PFSK-1 (cell line): ENCODE measurements around the gene LRRC4C.

Source experiments
- FOXP2 ChIP-seq: optimal IDR thresholded peaks from 2 replicates; pipeline ENCODE3; 2011; ENCODE audit warnings: borderline replicate concordance, control low read depth, inconsistent platforms; ENCODE audit not compliant: insufficient read depth; ENCODE audit errors: extremely low read length, extremely low read depth
- POLR2AphosphoS5 ChIP-seq: IDR thresholded peaks from 2 replicates; pipeline ENCODE4 v1.6.1; 2012; ENCODE audit warnings: low read depth, mild to moderate bottlenecking, control low read depth, low read length, moderate library complexity
- SIN3A ChIP-seq: IDR thresholded peaks from 2 replicates; pipeline ENCODE4 v1.6.1; 2012; ENCODE audit warnings: mild to moderate bottlenecking, low read length, moderate library complexity, borderline replicate concordance; ENCODE audit not compliant: insufficient read depth
- TAF1 ChIP-seq: IDR thresholded peaks from 2 replicates; pipeline ENCODE4 v1.6.1; 2012; ENCODE audit warnings: low read length, control low read depth, borderline replicate concordance; ENCODE audit not compliant: insufficient read depth
- TF ChIP-seq, protein P1 (sequence below), 2 experiments: IDR thresholded peaks; 2 replicates each; pipeline versions ENCODE4 v1.6.1 to v1.8.0; 2011 to 2012; ENCODE audit warnings: low read depth in 2 of 2, low read length in 2 of 2, control low read depth in 1 of 2, inconsistent platforms in 1 of 2, mild to moderate bottlenecking in 1 of 2, moderate library complexity in 1 of 2; ENCODE audit not compliant: insufficient read depth in 1 of 2

Gene LRRC4C

DNA sequence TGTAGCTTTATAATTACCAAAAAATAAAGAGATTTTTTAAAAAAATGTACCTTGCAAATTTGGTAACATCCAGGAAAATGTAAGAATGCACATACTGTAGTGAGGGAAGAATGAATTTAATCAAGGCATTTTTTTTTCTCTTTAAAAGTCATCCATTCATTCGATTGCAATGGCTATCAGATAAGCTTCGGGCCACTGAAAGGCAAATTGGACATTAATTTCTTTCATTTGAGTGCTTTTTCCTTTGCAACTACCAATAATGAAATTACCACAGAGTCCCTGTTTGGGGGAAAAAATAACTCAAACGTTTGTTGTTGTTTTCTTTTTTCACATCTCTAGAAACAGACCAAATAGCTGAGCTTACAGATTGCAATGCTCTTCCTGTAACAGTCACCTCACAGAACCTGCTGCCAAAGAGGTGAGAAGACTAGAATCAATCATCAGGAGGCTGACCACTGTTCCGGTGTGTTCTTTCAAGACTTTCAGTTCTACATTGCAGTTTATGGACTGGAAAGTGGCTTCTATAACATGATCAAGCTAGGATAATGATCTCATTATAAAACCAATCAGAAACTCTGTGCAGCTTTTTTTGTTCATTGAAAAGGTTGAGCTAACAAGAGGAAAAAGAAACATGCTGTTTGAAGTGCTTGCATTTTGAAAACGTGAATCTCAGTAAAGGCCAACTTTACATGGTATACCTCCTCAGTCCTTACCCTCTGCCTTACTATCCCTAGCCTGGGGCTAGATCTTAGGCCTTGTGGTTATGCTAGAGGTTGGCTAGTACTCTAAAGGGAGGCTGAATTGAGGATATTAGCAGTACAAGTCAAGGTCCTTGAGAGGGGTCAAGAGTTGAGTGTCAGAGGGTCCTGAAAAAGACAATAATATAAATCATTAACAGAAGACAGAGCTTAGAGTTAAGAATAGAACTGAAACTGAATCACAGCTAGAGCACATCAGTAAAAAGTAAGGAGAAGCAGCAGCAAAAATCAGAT lies 1276.1 kb downstream of the LRRC4C start:
- TF ChIP-seq FOXP2 = no peak
- TF ChIP-seq, protein P1, sequence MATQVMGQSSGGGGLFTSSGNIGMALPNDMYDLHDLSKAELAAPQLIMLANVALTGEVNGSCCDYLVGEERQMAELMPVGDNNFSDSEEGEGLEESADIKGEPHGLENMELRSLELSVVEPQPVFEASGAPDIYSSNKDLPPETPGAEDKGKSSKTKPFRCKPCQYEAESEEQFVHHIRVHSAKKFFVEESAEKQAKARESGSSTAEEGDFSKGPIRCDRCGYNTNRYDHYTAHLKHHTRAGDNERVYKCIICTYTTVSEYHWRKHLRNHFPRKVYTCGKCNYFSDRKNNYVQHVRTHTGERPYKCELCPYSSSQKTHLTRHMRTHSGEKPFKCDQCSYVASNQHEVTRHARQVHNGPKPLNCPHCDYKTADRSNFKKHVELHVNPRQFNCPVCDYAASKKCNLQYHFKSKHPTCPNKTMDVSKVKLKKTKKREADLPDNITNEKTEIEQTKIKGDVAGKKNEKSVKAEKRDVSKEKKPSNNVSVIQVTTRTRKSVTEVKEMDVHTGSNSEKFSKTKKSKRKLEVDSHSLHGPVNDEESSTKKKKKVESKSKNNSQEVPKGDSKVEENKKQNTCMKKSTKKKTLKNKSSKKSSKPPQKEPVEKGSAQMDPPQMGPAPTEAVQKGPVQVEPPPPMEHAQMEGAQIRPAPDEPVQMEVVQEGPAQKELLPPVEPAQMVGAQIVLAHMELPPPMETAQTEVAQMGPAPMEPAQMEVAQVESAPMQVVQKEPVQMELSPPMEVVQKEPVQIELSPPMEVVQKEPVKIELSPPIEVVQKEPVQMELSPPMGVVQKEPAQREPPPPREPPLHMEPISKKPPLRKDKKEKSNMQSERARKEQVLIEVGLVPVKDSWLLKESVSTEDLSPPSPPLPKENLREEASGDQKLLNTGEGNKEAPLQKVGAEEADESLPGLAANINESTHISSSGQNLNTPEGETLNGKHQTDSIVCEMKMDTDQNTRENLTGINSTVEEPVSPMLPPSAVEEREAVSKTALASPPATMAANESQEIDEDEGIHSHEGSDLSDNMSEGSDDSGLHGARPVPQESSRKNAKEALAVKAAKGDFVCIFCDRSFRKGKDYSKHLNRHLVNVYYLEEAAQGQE (IDR thresholded peaks at IDR 0.05; ENCODE audit: insufficient read depth in 1 of 2, low read depth in 2 of 2, low read length in 2 of 2) = no peak
- TF ChIP-seq POLR2AphosphoS5 = no peak
- no peak for TF ChIP-seq TAF1
- no peak for TF ChIP-seq SIN3A

DNA sequence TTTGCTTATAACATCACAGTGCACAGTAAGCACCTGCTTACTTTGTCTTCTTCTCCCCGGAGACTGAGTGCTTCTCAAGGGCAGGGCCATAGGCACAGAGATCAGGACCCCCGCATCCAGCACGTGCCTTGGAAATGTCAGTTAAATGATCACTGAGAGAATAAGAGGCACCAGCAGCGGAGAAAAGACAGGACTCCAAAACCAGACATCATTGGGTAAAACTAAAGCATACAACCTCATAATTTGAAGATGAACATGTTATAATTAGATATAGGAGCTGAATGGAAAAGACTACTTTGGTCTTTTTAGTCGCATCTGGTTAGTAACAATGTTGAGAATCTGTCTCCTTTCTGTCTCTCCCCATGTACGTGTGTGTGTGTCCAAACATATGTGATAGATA lies 1279.9 kb downstream of the LRRC4C start:
- TF ChIP-seq, protein P1 (IDR thresholded peaks at IDR 0.05; ENCODE audit: insufficient read depth in 1 of 2, low read depth in 2 of 2, low read length in 2 of 2) = no peak
- TF ChIP-seq POLR2AphosphoS5 (no peak), FOXP2 (no peak), SIN3A (no peak), TAF1 (no peak)

DNA sequence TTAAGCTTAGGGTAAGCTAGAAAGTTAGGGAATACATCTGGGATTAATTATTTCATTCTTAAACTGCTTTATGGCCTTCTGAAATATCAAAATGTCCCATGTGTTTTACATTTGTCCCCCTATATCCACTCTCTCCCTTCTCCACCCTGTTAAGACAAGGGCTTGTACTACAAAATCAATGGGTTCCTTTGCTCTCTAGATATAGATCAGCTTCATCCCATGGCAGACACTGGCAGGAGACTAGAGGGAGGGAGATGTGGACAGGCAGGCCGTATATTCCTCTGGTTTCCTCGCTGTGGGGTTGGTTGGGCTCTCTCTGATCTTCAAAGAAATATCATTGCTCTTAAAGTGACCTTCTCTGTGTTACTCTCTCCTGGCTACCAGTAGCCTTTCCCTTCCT lies 1281.0 kb downstream of the LRRC4C start:
- no peak for TF ChIP-seq POLR2AphosphoS5
- no peak for TF ChIP-seq FOXP2
- TF ChIP-seq SIN3A = no peak
- TF ChIP-seq, protein P1 (IDR thresholded peaks at IDR 0.05; ENCODE audit: insufficient read depth in 1 of 2, low read depth in 2 of 2, low read length in 2 of 2) = no peak
- no peak for TF ChIP-seq TAF1

DNA sequence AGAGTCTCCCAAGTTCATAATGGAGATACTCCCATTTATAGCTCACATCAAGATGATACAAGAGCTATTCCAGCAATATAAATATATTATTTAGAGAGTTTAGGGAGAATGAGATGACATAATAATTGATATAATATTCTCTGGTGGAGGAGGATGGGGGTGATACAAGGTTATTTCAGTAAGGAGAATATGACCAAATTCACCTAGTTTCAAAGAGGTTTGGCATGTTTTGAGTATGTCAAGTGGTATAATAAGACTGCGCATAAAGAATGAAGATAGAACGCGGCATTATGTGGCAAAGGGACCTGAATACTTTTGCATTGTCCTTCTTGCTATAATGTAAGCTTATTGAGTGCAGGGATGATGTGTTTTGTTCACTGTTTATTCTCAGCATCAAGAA lies 1283.5 kb downstream of the LRRC4C start:
- no peak for TF ChIP-seq TAF1

DNA sequence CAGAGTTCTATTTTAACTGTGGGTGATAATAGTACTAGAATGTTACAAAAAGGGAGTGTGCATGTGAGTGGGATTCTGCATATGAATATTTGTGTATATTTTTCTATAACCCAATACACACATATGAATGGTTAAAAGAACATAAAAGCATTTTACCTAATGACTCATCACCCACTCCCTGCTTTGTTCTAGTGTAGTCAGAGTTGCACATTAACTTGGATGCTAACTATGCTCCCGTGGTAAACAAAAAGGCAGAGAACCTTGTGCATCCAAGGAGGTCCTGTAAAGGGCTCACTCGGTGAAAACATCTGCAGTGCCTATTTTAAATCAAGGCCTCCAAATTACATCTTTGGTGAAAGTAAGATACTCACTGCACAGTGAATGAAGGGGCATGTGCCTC lies 1289.4 kb downstream of the LRRC4C start:
- TF ChIP-seq FOXP2 (no peak), TAF1 (no peak), SIN3A (no peak), POLR2AphosphoS5 (no peak)
- TF ChIP-seq, protein P1 (IDR thresholded peaks at IDR 0.05; ENCODE audit: insufficient read depth in 1 of 2, low read depth in 2 of 2, low read length in 2 of 2) = no peak
